Neuronal stem cell (in vitro differentiated cells): Measurements from ENCODE around the gene COL5A1.

Experiments
- DNase-seq: peaks from one replicate; pipeline ENCODE4 v3.0.0-alpha.2; 2013; ENCODE audit warnings: low spot score
- H2AFZ ChIP-seq: one replicate; pipeline ENCODE4 v1.6.1; 2013; ENCODE audit warnings: mild to moderate bottlenecking, low read length, inconsistent platforms
- H2AK5ac ChIP-seq: 2 replicates; pipeline ENCODE4 v1.6.1; 2013; ENCODE audit warnings: low read depth, mild to moderate bottlenecking, inconsistent platforms, low read length, moderate library complexity, mixed read lengths
- H2BK120ac ChIP-seq: 2 replicates; pipeline ENCODE4 v1.6.1; 2013; ENCODE audit warnings: low read depth, mild to moderate bottlenecking, inconsistent platforms, low read length, moderate library complexity, mixed read lengths
- H2BK12ac ChIP-seq: one replicate; pipeline ENCODE4 v1.6.1; 2013; ENCODE audit warnings: low read length, inconsistent platforms
- H2BK15ac ChIP-seq: 2 replicates; pipeline ENCODE4 v1.6.1; 2013; ENCODE audit warnings: mild to moderate bottlenecking, low read length, inconsistent platforms, mixed read lengths
- H2BK5ac ChIP-seq: one replicate; pipeline ENCODE4 v1.6.1; 2013; ENCODE audit warnings: inconsistent platforms, mild to moderate bottlenecking, low read length, moderate library complexity
- H3K14ac ChIP-seq: one replicate; pipeline ENCODE4 v1.6.1; 2013; ENCODE audit warnings: low read length, inconsistent platforms
- H3K18ac ChIP-seq: 2 replicates; pipeline ENCODE4 v1.6.1; 2013; ENCODE audit warnings: low read length, inconsistent platforms
- H3K23ac ChIP-seq: 2 replicates; pipeline ENCODE4 v1.6.1; 2013; ENCODE audit warnings: low read depth, mild to moderate bottlenecking, mixed read lengths, low read length, inconsistent platforms; ENCODE audit not compliant: poor library complexity
- H3K27ac ChIP-seq: replicated peaks from 3 replicates; pipeline ENCODE4 v1.5.1; 2013; ENCODE audit warnings: low read length, inconsistent platforms
- H3K27me3 ChIP-seq, 3 experiments: 2 replicates each; pipeline ENCODE4 v1.6.1; 2013; ENCODE audit warnings: low read length in 3 of 3, mild to moderate bottlenecking in 2 of 3, inconsistent platforms in 1 of 3, low read depth in 1 of 3, mixed read lengths in 1 of 3, moderate library complexity in 1 of 3; ENCODE audit not compliant: control insufficient read depth in 3 of 3, insufficient read depth in 3 of 3
- H3K36me3 ChIP-seq, 2 donors: replicated peaks in 1 of 2; 2 replicates each; pipeline ENCODE4 v1.6.1; 2013; ENCODE audit warnings: low read length in 2 of 2; ENCODE audit not compliant: control insufficient read depth in 2 of 2, insufficient read depth in 2 of 2
- H3K4ac ChIP-seq: 2 replicates; pipeline ENCODE4 v1.6.1; 2013; ENCODE audit warnings: inconsistent platforms, mild to moderate bottlenecking, low read length, moderate library complexity
- H3K4me1 ChIP-seq, 2 donors: 1 replicate in 1 of 2; 2 replicates in 1 of 2; pipeline ENCODE4 v1.6.1; 2013; ENCODE audit warnings: low read length in 2 of 2, low read depth in 1 of 2; ENCODE audit not compliant: control insufficient read depth in 2 of 2, insufficient read depth in 1 of 2
- H3K4me2 ChIP-seq: one replicate; pipeline ENCODE4 v1.6.1; 2013; ENCODE audit warnings: mild to moderate bottlenecking, low read length, inconsistent platforms; ENCODE audit not compliant: insufficient read depth, poor library complexity, severe bottlenecking
- H3K4me3 ChIP-seq, 2 donors: 2 replicates each; pipeline ENCODE4 v1.5.1; 2013; ENCODE audit warnings: low read length in 2 of 2, mild to moderate bottlenecking in 2 of 2, inconsistent platforms in 1 of 2, moderate library complexity in 1 of 2
- H3K79me1 ChIP-seq: one replicate; pipeline ENCODE4 v1.6.1; 2013; ENCODE audit warnings: low read depth, mild to moderate bottlenecking, inconsistent platforms, low read length, moderate library complexity
- H3K9ac ChIP-seq: one replicate; pipeline ENCODE4 v1.6.1; 2013; ENCODE audit warnings: mild to moderate bottlenecking, low read depth, low read length, inconsistent platforms; ENCODE audit not compliant: poor library complexity
- H3K9me3 ChIP-seq, 2 donors: replicated peaks in 1 of 2; 2 replicates each; pipeline versions ENCODE3 to v1.6.1; 2013; ENCODE audit warnings: low read length in 2 of 2, mild to moderate bottlenecking in 2 of 2, inconsistent platforms in 1 of 2, low read depth in 1 of 2, mixed read lengths in 1 of 2, moderate library complexity in 1 of 2; ENCODE audit not compliant: control insufficient read depth in 2 of 2, insufficient read depth in 1 of 2
- H4K8ac ChIP-seq: one replicate; pipeline ENCODE4 v1.6.1; 2013; ENCODE audit warnings: low read depth, mild to moderate bottlenecking, inconsistent platforms, low read length, moderate library complexity
- H4K91ac ChIP-seq: one replicate; pipeline ENCODE4 v1.6.1; 2013; ENCODE audit warnings: low read length, low read depth, mild to moderate bottlenecking, inconsistent platforms; ENCODE audit not compliant: poor library complexity
- WGBS, 2 donors: extraction: QIAGEN DNeasy Blood & Tissue Kit; methylation state at CpG; one replicate each; pipeline ENCODE4 v1.1.7; 2013; ENCODE audit warnings: missing lambda C conversion rate in 2 of 2, mixed read lengths in 1 of 2; ENCODE audit not compliant: insufficient read length in 2 of 2, insufficient replicate concordance in 1 of 2; ENCODE audit errors: extremely low coverage in 2 of 2; 5-methylcytosine and 5-hydroxymethylcytosine counted together

Gene COL5A1

DNA sequence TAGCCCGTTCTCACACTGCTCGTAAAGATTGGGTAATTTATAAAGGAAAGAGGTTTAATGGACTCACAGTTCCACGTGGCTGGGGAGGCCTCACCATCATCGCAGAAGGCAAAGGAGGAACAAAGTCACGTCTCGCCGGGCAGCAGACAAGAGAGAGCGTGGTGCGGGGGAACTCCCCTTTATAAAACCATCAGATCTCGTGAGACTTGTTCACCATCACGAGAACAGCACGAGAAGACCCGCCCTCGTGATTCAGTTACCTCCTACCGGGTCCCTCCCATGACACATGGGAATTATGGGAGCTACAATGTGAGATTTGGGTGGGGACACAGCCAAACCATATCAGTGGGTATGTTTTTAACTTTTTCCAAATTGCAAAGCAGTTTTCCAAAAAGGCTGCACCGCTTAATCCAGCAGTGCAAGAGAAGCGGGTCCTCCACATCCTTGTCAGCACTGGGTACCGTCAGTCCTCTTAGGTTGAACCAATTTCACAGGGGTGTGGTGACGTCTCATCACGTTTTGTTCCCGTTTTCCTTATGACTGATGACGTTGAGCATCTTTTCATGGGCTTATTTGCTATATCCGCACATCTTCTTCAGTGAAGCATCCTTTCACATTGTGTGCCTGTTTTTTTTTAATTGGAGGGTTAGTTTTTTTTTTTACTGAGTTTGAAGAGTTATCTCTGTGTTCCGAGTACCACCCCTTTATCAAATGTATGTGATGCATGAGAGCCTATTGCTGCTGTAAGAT, 231.1 kb downstream of the COL5A1 start:
- no CpG with 5 or more reads among the region's 24 CpGs for WGBS, 2 donors
- DNase-seq, result no peak
- Histone ChIP-seq H2BK120ac (no peak overlapping the region), H2BK5ac (no peak overlapping the region), H3K27ac (no peak overlapping the region), H2BK12ac (no peak overlapping the region), H3K4ac (no peak overlapping the region), H3K27me3 (no peaks in the 10 kb centered on the region), H3K4me2 (no peak overlapping the region), H3K4me1 (no peaks in the 10 kb centered on the region), H4K8ac (no peak overlapping the region), H2AK5ac (no peak overlapping the region), H3K36me3 (no peaks in the 10 kb centered on the region), H2AFZ (no peak overlapping the region), H3K4me3 (no peak overlapping the region), H3K9ac (no peak overlapping the region), H2BK15ac (no peak overlapping the region), H3K14ac (no peak overlapping the region), H4K91ac (no peak overlapping the region), H3K79me1 (no peaks in the 10 kb centered on the region), H3K23ac (no peak overlapping the region), H3K18ac (no peak overlapping the region), H3K9me3 (peaks cover 0 to 2% of the 10 kb centered on the region in 2 donors)

DNA sequence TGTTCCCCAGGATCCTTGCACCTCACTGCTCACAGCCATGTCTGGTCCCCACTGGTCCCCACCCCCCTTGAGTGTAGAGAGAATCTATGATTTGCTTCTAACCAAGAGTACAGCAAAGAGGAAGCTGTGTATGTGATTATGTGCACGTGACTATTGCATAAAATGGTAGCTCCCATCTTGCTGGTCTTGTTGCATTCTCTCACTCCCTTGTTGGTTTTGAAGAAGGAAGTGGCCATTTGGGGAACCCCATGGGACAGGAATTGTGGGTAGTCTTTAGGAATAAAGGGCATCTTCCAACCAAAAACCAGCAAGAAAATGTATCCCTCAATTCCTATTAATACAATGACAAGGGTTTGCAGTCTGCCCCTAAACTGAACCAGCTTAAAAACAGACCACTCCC, 233.8 kb downstream of the COL5A1 start:
- Histone ChIP-seq H3K23ac (no peak overlapping the region), H2BK5ac (no peak overlapping the region), H3K36me3 (no peaks in the 10 kb centered on the region), H2BK12ac (no peak overlapping the region), H3K9ac (no peak overlapping the region), H3K79me1 (no peaks in the 10 kb centered on the region), H3K4me1 (no peaks in the 10 kb centered on the region), H3K18ac (no peak overlapping the region), H3K27ac (no peak overlapping the region), H2AK5ac (no peak overlapping the region), H3K4me3 (no peak overlapping the region), H3K4ac (no peak overlapping the region), H3K14ac (no peak overlapping the region), H3K9me3 (no peaks in the 10 kb centered on the region), H2AFZ (no peak overlapping the region), H2BK15ac (no peak overlapping the region), H3K27me3 (no peaks in the 10 kb centered on the region), H4K8ac (no peak overlapping the region), H4K91ac (no peak overlapping the region), H2BK120ac (no peak overlapping the region), H3K4me2 (no peak overlapping the region)
- DNase-seq, result no peak
- no CpG with 5 or more reads among the region's 1 CpG for WGBS, 2 donors

DNA sequence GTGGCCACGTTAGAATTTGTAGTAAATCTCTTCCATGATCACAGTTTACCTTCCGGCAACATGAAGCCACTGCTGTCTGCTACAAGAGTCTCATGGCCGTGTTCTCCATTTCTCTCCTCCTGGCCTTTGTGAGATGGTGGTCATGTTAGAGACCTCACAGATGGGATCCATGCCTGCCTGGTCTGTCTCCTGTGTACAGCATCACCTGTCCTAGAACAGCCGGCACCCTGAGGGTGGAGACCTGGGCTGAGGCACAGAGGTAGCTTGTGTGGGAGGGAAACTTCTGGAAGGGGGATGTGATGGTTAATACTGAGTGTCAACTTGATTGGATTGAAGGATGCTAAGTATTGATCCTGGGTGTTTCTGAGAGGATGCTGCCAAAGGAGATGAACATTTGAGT, 235.9 kb downstream of the COL5A1 start:
- Histone ChIP-seq H3K9ac (no peak overlapping the region), H2BK15ac (no peak overlapping the region), H3K79me1 (no peaks in the 10 kb centered on the region), H3K14ac (peak overlapping the region; percentile 72), H4K8ac (no peak overlapping the region), H3K4me1 (no peaks in the 10 kb centered on the region), H3K27me3 (no peaks in the 10 kb centered on the region), H2BK5ac (no peak overlapping the region), H2AK5ac (no peak overlapping the region), H3K18ac (peak overlapping the region; percentile 23), H3K23ac (no peak overlapping the region), H3K4me3 (no peak overlapping the region), H2AFZ (no peak overlapping the region), H3K9me3 (no peaks in the 10 kb centered on the region), H4K91ac (no peak overlapping the region), H2BK12ac (no peak overlapping the region), H3K4ac (no peak overlapping the region), H3K27ac (no peak overlapping the region), H2BK120ac (no peak overlapping the region), H3K4me2 (no peak overlapping the region), H3K36me3 (no peaks in the 10 kb centered on the region)
- no CpG with 5 or more reads among the region's 4 CpGs for WGBS, 2 donors
- no peak for DNase-seq

DNA sequence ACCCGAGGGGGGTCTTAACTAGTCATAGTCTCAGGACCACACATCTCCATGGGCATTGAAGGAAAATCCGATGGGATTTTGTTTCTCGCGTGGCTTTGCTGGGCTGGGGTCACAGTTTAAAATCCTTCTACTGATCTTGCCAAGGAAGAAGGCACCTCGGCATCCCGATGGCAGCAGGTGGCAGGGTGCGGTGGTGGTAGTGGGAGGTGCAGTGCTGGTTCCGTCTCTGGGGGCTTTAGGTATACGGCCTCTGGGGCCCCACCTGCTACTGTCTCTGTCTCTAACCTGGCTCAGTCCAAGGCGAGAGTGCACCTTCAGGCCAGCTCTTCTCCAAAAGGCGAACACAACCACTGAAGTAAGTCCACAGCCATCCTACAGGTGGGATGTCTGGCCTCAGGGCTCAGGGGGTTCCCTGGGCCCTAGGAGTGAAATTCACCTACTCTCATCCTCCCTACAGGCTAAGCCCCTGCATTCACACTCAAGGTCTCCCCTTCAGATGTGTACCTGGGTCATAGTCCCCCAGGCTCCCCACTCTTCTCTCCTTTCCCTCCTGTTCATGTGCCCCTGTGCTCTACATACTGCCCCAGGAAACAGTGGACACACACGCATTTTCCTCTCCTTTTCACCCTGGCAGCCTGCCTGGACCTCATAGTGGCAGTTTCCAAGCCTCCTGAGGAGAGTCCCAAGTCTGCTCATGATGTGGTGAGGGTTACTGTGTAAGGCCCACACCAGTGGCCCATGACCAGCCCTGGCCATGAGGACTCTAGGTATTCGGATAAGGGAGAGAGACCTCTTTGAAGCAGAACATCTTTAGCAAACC, 238.3 kb downstream of the COL5A1 start:
- H4K91ac ChIP-seq, result no peak overlapping the region
- DNase-seq, result no peak
- no peaks in the 10 kb centered on the region for H3K9me3 ChIP-seq
- H2BK5ac ChIP-seq, result no peak overlapping the region
- no peaks in the 10 kb centered on the region for H3K36me3 ChIP-seq
- no peak overlapping the region for H3K9ac ChIP-seq
- WGBS, 2 donors, result no CpG with 5 or more reads among the region's 13 CpGs
- H2BK15ac ChIP-seq, result no peak overlapping the region
- H3K18ac ChIP-seq, result peak overlapping the region; percentile 2
- H3K4me3 ChIP-seq, result no peak overlapping the region
- H3K4me1 ChIP-seq, result no peaks in the 10 kb centered on the region
- H3K79me1 ChIP-seq, result no peaks in the 10 kb centered on the region
- no peak overlapping the region for H3K23ac ChIP-seq
- no peaks in the 10 kb centered on the region for H3K27me3 ChIP-seq
- no peak overlapping the region for H3K14ac ChIP-seq
- H2BK120ac ChIP-seq, result no peak overlapping the region
- no peak overlapping the region for H3K4ac ChIP-seq
- H2BK12ac ChIP-seq, result no peak overlapping the region
- H2AFZ ChIP-seq, result no peak overlapping the region
- no peak overlapping the region for H3K4me2 ChIP-seq
- no peak overlapping the region for H2AK5ac ChIP-seq
- H3K27ac ChIP-seq, result no peak overlapping the region
- H4K8ac ChIP-seq, result no peak overlapping the region
